H1 (cell line): Measurements from ENCODE around the gene SLIT3. TPM values are rescaled to one million over a fixed set of nuclear protein-coding genes. Genes with fewer than 3 reads are reported as not detected.

Experiments
- BCL11A ChIP-seq, 2 experiments: IDR thresholded peaks; one replicate each; pipeline ENCODE4 v1.6.1; 2011; ENCODE audit warnings: low read depth in 2 of 2, low read length in 2 of 2, mild to moderate bottlenecking in 2 of 2
- GABPA ChIP-seq: IDR thresholded peaks from 2 replicates; pipeline ENCODE4 v1.6.1; 2011; ENCODE audit warnings: mild to moderate bottlenecking, low read length, moderate library complexity, borderline replicate concordance; ENCODE audit not compliant: insufficient read depth
- polyA plus RNA-seq, 7 experiments: library from polyadenylated mRNA; depleted of rRNA in 3 of 7; stranded (reverse) in 5 of 7; unstranded in 2 of 7; fragments of >200 nt in 5 of 7; fragments of 200-250 nt in 2 of 7; gene quantifications; 1 replicate in 5 of 7; 2 replicates in 1 of 7; 4 replicates in 1 of 7; pipeline versions ENCODE4 v1.2.1 to v1.2.3, GENCODE V29; 2011 to 2013; ENCODE audit warnings: missing spikeins in 2 of 7, mixed read lengths in 2 of 7
- total RNA-seq: library from RNA; stranded (reverse); fragmentation: NEBNext Ultra II Directional; extraction: Animal tissue kit (Norgen Biotek cat#: 25700); gene quantifications from 2 replicates; pipeline ENCODE4 v1.2.1, GENCODE V29; 2021

Gene SLIT3
- total and polyA plus RNA-seq, 2 of the 8 experiments (the other 6 are each of a cell fraction or from before 2014, with no cell fraction given): 1.1 to 1.2 TPM

DNA sequence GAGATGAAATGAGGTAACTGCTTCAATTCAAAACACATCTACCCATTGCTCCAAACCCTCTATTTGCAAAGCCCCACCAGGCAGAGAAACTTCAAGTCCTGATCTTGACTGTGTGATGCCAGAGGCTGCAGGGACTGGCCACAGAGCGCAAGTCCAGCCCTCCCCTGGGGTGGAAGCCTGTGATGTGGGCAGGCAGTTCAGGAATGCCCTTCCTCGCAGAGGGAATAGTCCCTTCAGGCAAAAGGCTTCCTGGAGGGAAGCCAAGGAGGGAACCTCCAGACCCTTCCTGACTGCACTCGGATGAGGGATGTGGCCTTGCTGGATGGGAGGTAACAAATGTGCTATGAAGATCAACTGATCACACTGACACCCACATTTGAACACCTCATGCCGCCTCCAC is 131.2 kb downstream of the SLIT3 start (continued):
- TF ChIP-seq BCL11A (IDR thresholded peaks at IDR 0.05; ENCODE audit: low read depth in 2 of 2, low read length in 2 of 2) (no peak), GABPA (no peak)
- TF ChIP-seq, all 59 proteins: peak for 0
